Large intestine (tissue), 3 donors: ENCODE results near the gene FBXL7. TPM values are rescaled to one million over a fixed set of nuclear protein-coding genes. Genes with fewer than 3 reads are reported as not detected.

Source experiments
- DNase-seq, 2 donors: peaks; one replicate each; pipeline versions ENCODE4 v3.0.0 to v3.0.0-alpha.2; 2013
- H3K27ac ChIP-seq: one replicate; pipeline ENCODE4 v1.5.1; 2013; ENCODE audit warnings: low read length
- H3K27me3 ChIP-seq: 2 replicates; pipeline ENCODE4 v1.6.1; 2013; ENCODE audit warnings: low read length; ENCODE audit not compliant: control insufficient read depth, insufficient read depth
- H3K36me3 ChIP-seq: 2 replicates; pipeline ENCODE4 v1.6.1; 2013; ENCODE audit warnings: low read length; ENCODE audit not compliant: control insufficient read depth, insufficient read depth
- H3K4me1 ChIP-seq: one replicate; pipeline ENCODE4 v1.6.1; 2013; ENCODE audit warnings: low read length; ENCODE audit not compliant: control insufficient read depth, insufficient read depth
- H3K4me3 ChIP-seq: one replicate; pipeline ENCODE4 v1.5.1; 2013; ENCODE audit warnings: low read length
- H3K9me3 ChIP-seq: one replicate; pipeline ENCODE4 v1.6.1; 2013; ENCODE audit warnings: mild to moderate bottlenecking, low read depth, low read length, moderate library complexity; ENCODE audit not compliant: control insufficient read depth
- WGBS: methylation state at CpG from one replicate; pipeline ENCODE4 v1.1.5; 2013; ENCODE audit warnings: low lambda C conversion rate; ENCODE audit not compliant: insufficient coverage; 5-methylcytosine and 5-hydroxymethylcytosine counted together
- polyA plus RNA-seq: library from polyadenylated mRNA; unstranded; fragments of 120-200 nt; gene quantifications from one replicate; pipeline ENCODE4 v1.2.1, GENCODE V29; 2013

Gene FBXL7
- polyA plus RNA-seq, 1 donor, result 7.2 TPM

DNA sequence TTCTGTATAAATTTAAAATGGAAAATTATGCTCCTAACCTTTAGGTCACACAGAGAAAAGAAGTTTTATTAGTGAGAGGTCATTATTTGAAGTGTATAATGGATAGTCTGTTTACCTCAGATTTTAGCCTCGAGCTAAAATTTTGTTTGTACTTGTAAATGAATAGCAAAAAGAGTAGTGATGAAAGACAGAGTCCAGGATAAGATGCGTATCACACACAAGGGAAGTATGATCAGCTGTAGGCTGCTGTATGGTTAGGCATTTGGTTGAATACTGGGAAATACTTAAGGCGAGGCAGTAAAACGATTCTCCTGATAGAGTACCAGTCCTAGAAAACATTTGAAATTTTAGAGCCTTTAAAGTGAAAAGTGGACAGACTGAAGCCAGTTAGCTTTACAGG, 92.7 kb downstream of the FBXL7 start:
- no peaks in the 10 kb centered on the region for H3K4me1 ChIP-seq
- no peaks in the 10 kb centered on the region for H3K9me3 ChIP-seq
- WGBS, result 0% methylated on average over 1 of the region's 4 CpGs
- no peaks in the 10 kb centered on the region for H3K27me3 ChIP-seq
- no peak for DNase-seq
- no peak overlapping the region for H3K4me3 ChIP-seq
- H3K36me3 ChIP-seq, result no peaks in the 10 kb centered on the region
- no peak overlapping the region for H3K27ac ChIP-seq

DNA sequence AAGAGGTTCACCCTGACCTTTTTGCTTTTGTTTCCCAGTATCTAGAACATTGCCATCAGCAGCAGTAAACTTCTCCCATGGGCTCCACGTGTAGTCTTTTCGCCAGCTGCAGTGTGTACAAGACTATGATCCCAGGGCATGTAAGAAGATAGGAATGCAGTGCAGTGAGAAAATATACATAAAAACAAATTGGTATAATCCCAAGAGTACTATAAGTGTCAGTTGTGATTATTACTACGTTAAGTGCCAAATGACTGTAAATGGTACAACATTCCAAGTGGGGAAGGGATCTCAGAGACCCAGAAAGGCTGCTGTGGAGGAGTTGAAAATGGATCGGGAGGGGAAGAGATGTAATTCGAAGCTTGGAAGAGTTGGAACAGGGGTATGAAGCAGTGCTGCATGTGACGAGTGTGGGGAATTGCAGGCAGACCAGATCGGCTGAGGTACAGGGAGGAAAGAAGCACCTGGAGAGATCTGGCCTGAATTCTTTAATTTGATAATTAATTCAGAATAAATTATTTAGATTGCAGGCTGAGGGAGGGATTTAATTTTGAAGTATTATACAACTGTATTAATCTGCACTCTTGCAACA, 95.1 kb downstream of the FBXL7 start:
- WGBS, result 75% methylated on average over 3 of the region's 7 CpGs
- H3K27me3 ChIP-seq, result no peaks in the 10 kb centered on the region
- no peak overlapping the region for H3K27ac ChIP-seq
- H3K4me3 ChIP-seq, result no peak overlapping the region
- no peak for DNase-seq
- no peaks in the 10 kb centered on the region for H3K36me3 ChIP-seq
- no peaks in the 10 kb centered on the region for H3K4me1 ChIP-seq
- H3K9me3 ChIP-seq, result no peaks in the 10 kb centered on the region

DNA sequence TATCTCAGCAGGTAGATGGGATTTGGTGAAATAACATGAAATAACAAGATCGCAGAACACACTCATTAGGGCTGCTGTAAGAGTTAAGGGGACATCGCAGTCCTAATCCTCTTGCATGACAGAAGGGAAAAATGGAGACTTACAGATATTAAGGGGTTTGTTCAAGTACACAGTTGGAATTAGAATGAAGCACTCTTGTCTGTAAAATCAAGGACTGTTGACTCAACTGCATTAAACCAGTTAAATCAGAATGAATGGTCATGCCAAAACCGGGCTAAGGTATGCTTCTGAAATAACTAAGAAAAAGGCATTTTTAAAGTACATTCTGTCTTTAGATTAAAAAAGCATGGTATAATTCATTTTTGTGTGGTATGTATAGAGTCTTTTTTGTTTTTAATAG, 95.9 kb downstream of the FBXL7 start:
- WGBS, result no CpG with 5 or more reads among the region's 3 CpGs
- H3K9me3 ChIP-seq, result no peaks in the 10 kb centered on the region
- H3K36me3 ChIP-seq, result no peaks in the 10 kb centered on the region
- H3K4me1 ChIP-seq, result no peaks in the 10 kb centered on the region
- H3K27me3 ChIP-seq, result no peaks in the 10 kb centered on the region
- no peak for DNase-seq
- no peak overlapping the region for H3K4me3 ChIP-seq
- H3K27ac ChIP-seq, result no peak overlapping the region

DNA sequence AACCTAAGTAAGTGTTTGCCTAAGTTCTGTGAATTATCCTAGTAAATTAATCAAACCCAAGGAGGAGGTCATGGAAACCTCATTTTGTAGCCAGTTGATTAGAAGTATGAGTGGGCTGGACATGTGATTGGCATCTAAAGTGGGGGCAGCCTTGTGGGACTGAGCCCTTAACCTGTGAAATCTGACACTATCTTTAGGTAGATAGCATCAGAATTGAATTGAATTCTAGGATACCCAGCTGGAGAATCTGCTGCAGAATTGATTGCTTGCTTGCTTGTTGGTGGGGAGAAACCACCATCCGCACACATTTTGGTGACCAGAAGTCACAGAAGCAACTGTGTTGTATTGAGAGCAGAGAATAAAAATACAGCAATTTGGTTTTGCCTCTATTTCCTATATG, 97.0 kb downstream of the FBXL7 start:
- H3K27me3 ChIP-seq, result no peaks in the 10 kb centered on the region
- no peaks in the 10 kb centered on the region for H3K9me3 ChIP-seq
- no peak overlapping the region for H3K27ac ChIP-seq
- no peaks in the 10 kb centered on the region for H3K4me1 ChIP-seq
- DNase-seq, result no peak
- H3K4me3 ChIP-seq, result no peak overlapping the region
- no peaks in the 10 kb centered on the region for H3K36me3 ChIP-seq
- WGBS, result no CpG with 5 or more reads among the region's 1 CpG

DNA sequence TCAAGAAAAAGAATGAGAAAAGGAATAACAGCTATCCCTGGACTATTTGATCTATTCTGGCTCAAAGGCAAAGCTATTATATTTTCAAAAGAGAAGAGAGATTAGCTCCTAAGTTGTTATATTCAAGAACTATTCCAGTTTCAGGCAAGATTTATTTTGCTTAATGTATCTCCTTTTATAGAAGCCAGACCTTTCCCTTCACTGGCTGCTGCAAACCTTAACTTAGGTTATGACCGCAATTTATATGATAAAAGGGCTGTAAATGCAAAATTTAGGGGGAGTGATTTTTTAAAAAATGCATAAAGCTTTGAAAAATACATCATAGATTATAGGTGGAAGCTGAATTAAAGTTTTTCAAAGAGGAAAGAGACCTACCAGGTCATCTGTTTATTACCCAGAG, 97.8 kb downstream of the FBXL7 start:
- H3K36me3 ChIP-seq, result no peaks in the 10 kb centered on the region
- no peaks in the 10 kb centered on the region for H3K9me3 ChIP-seq
- H3K27ac ChIP-seq, result no peak overlapping the region
- H3K4me3 ChIP-seq, result no peak overlapping the region
- WGBS, result 100% methylated on average over 1 of the region's 1 CpG
- no peaks in the 10 kb centered on the region for H3K4me1 ChIP-seq
- DNase-seq, result no peak
- H3K27me3 ChIP-seq, result no peaks in the 10 kb centered on the region

DNA sequence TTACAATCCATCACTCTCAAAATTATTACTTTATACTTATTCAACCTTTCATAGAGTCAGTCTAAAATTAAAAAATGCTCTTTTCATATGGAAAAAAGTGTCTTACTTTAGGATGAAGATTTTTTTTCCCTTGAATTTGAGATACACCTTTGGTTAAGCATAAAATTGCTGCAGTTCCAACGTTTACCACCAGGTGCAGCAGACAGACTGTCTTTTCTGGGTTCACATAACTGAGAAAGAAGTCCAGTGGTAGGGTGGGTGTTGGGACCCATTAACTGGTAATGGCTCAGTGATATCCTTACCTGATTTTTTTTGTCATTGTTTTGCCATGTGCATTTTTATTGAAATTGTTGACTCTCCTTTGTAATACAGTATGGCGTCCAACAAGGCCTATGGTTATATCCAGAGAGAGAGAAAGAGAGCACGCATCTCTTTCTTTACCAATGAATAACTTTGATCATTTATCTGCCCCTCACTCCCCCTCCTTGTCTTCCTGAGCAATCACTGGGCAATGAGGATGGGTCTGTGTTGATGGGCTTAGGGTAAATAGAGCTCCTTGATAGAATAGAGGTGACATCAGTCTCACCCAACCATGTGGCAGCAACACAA, 98.4 kb downstream of the FBXL7 start:
- no peaks in the 10 kb centered on the region for H3K27me3 ChIP-seq
- no peak for DNase-seq
- H3K9me3 ChIP-seq, result no peaks in the 10 kb centered on the region
- no peak overlapping the region for H3K27ac ChIP-seq
- no CpG with 5 or more reads among the region's 3 CpGs for WGBS
- no peaks in the 10 kb centered on the region for H3K36me3 ChIP-seq
- no peak overlapping the region for H3K4me3 ChIP-seq
- no peaks in the 10 kb centered on the region for H3K4me1 ChIP-seq

DNA sequence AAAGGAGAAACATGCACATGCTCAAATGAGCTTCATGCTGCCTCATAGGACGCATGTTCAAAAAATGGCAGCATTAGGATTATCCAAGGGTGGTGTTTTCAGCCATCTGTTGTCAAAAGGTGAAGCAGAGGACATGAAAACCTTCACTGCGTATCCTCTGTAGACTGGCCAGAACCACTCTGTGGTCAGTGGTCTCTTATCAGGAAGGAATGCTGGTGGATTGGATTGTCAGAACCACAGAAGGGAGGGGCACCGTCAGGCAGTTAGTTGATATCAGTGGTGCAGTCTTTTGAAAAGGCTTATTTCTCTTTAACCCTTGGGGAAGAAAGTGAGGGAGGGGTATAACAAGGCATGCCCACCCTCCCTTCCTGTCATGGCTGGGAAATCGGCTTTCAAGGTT, 100.1 kb downstream of the FBXL7 start:
- no peak overlapping the region for H3K27ac ChIP-seq
- H3K36me3 ChIP-seq, result no peaks in the 10 kb centered on the region
- H3K9me3 ChIP-seq, result no peaks in the 10 kb centered on the region
- no peak for DNase-seq
- no peaks in the 10 kb centered on the region for H3K27me3 ChIP-seq
- H3K4me3 ChIP-seq, result no peak overlapping the region
- H3K4me1 ChIP-seq, result no peaks in the 10 kb centered on the region
- WGBS, result no CpG with 5 or more reads among the region's 4 CpGs

DNA sequence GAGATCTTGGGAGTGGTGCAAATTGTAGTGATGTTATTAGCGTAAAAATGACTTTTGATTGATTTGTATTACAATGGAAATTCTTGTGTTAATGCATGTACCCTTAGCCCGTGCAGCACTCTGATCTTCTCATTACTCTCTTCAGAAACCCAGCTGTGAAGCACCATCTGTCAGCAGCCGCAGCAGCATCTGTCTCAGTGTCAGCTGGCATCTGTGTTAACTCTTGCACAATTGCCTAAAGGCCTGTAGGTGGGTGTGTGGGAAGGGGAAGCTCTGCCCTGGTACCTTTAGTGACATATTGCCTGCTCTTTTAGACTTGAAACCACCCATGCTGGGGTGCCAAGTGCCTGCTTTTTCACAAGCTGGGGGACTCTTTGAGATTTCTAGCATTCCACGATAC, 101.3 kb downstream of the FBXL7 start:
- Histone ChIP-seq H3K4me1 (no peaks in the 10 kb centered on the region), H3K36me3 (no peaks in the 10 kb centered on the region), H3K27me3 (no peaks in the 10 kb centered on the region), H3K9me3 (no peaks in the 10 kb centered on the region), H3K27ac (no peak overlapping the region), H3K4me3 (no peak overlapping the region)
- WGBS, result 100% methylated on average over 1 of the region's 4 CpGs
- DNase-seq, result no peak

DNA sequence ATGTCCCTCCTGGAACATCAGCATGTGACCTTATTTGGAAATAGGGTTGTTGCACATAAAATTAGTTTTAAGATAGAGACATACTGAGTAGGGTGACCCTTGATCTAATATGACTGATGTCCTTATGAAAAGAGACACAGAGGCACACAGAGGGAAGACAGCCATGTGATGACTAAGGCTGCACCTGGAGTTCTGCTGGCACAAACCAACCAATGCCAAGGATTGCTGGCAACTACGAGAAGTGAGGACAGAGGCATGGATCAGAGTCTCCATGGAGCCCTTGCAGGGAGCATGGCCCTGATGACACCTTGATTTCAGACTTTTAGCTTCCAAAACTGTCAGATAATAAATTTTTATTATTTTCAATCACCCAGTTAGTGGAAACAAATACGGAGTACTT, 101.9 kb downstream of the FBXL7 start:
- no CpG with 5 or more reads among the region's 2 CpGs for WGBS
- DNase-seq, result no peak
- H3K4me1 ChIP-seq, result no peaks in the 10 kb centered on the region

DNA sequence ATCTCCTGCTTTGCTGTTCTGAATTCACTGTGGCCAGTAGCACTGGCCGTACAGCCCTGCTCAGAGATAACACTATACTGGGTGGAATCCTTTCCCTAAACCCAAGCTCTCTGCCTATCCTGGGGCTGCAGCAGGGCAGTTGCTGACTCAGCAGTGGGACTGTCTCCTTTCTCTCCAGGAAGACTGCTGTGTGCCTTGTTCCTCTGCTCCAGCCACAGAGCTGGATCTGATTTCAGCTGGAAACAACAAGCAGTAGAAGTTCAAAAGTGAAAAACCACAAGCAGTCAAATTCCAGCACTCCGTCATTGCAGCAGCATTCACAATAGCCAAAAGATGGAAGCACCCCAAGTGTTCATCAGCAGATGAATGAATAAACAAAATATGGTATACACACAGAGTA, 105.0 kb downstream of the FBXL7 start:
- WGBS, result no CpG with 5 or more reads among the region's 2 CpGs
- DNase-seq, result no peak
- Histone ChIP-seq H3K4me1 (no peaks in the 10 kb centered on the region), H3K36me3 (no peaks in the 10 kb centered on the region), H3K9me3 (no peaks in the 10 kb centered on the region), H3K27me3 (no peaks in the 10 kb centered on the region), H3K27ac (no peak overlapping the region), H3K4me3 (no peak overlapping the region)

More for the DNA sequence above, 101.9 kb downstream of the FBXL7 start:
- H3K9me3 ChIP-seq, result no peaks in the 10 kb centered on the region
- no peaks in the 10 kb centered on the region for H3K27me3 ChIP-seq
- no peak overlapping the region for H3K4me3 ChIP-seq
- H3K36me3 ChIP-seq, result no peaks in the 10 kb centered on the region
- no peak overlapping the region for H3K27ac ChIP-seq

DNA sequence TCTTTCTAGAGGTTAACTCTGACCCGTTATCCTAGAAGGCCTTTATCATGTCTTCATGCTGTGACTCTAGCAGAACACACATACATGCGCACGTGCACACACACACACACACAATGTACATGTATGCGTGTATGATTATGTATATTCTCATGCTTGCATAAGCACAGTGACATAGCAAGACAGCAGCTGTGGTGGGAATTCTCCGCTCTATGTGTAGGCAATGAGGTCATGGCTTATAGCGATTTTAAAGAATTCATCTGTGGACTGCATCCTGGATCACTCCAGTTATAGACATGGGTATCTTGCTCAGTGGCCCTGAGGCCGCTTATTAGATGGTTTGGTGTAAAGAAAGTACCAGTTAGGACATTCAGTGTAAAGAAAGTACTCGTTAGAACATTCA, 106.2 kb downstream of the FBXL7 start:
- H3K4me1 ChIP-seq, result no peaks in the 10 kb centered on the region

More for the DNA sequence above, 106.2 kb downstream of the FBXL7 start:
- H3K27ac ChIP-seq, result no peak overlapping the region
- no peak overlapping the region for H3K4me3 ChIP-seq
- no peaks in the 10 kb centered on the region for H3K9me3 ChIP-seq
- WGBS, result 92% methylated on average over 2 of the region's 8 CpGs
- DNase-seq, result no peak
- no peaks in the 10 kb centered on the region for H3K27me3 ChIP-seq
- H3K36me3 ChIP-seq, result no peaks in the 10 kb centered on the region
